IMR-90 (cell line): Measurements from ENCODE around the gene ASPA. TPM values are rescaled to one million over a fixed set of nuclear protein-coding genes. Genes with fewer than 3 reads are reported as not detected.
A peak's percentile ranks its signal among the peaks of the same experiment; 100 is the strongest.

Experiments
- ATAC-seq: fragments of 200-7000 bp; cut with Tn5 transposase; 2 replicates; pipeline ENCODE4 v1.9.1; 2020; ENCODE audit warnings: low read depth, mild to moderate bottlenecking, moderate library complexity
- BruUV-seq: library from RNA; stranded (reverse); fragments of 400-500 nt; replicated peaks from 2 replicates; lab custom pipeline; 2021; lab: Mats Ljungman, UMichigan
- CTCF ChIA-PET: fragments of 300-600 bp; formaldehyde crosslinking; extraction: SDS; loops from one replicate; lab custom pipeline; 2021; ENCODE audit warnings: antibody characterized with exemption; lab: Yijun Ruan, JAX
- POLR2A ChIA-PET: fragments of 300-600 bp; sonication (Branson Sonifier 250); formaldehyde crosslinking; loops from one replicate; lab custom pipeline; 2022; ENCODE audit warnings: antibody characterized with exemption; ENCODE audit not compliant: unreplicated experiment; lab: Charles Lee
- DNase-seq: peaks from one replicate; pipeline ENCODE4 v3.0.0; 2013
- H2AFZ ChIP-seq: replicated peaks from 2 replicates; pipeline ENCODE3; 2013; ENCODE audit warnings: low read length, mild to moderate bottlenecking; ENCODE audit not compliant: poor library complexity
- H2AK5ac ChIP-seq: 2 replicates; pipeline ENCODE4 v1.6.1; 2013; ENCODE audit warnings: low read depth, low read length, inconsistent platforms
- H2AK9ac ChIP-seq: replicated peaks from 2 replicates; pipeline ENCODE3; 2013; ENCODE audit warnings: mild to moderate bottlenecking, low read depth, low read length, moderate library complexity; ENCODE audit not compliant: poor library complexity
- H2BK120ac ChIP-seq: 2 replicates; pipeline ENCODE4 v1.6.1; 2013; ENCODE audit warnings: low read depth, low read length, inconsistent platforms
- H2BK15ac ChIP-seq: 3 replicates; pipeline ENCODE4 v1.6.1; 2013; ENCODE audit warnings: low read depth, low read length, inconsistent platforms
- H2BK20ac ChIP-seq: 2 replicates; pipeline ENCODE4 v1.6.1; 2013; ENCODE audit warnings: low read depth, mild to moderate bottlenecking, inconsistent platforms, low read length, moderate library complexity
- H2BK5ac ChIP-seq: 2 replicates; pipeline ENCODE4 v1.6.1; 2013; ENCODE audit warnings: mild to moderate bottlenecking, low read depth, low read length, inconsistent platforms; ENCODE audit not compliant: poor library complexity, severe bottlenecking
- H3K14ac ChIP-seq: replicated peaks from 2 replicates; pipeline ENCODE4 v1.6.1; 2013; ENCODE audit warnings: low read depth, low read length, inconsistent platforms
- H3K18ac ChIP-seq: 2 replicates; pipeline ENCODE4 v1.6.1; 2013; ENCODE audit warnings: low read depth, low read length, control low read depth
- H3K23ac ChIP-seq: 2 replicates; pipeline ENCODE4 v1.6.1; 2013; ENCODE audit warnings: low read depth, low read length, inconsistent platforms
- H3K27ac ChIP-seq: 2 replicates; pipeline ENCODE4 v1.5.1; 2013; ENCODE audit warnings: mild to moderate bottlenecking, control low read depth, low read length; ENCODE audit not compliant: insufficient read depth
- H3K27me3 ChIP-seq: 2 replicates; pipeline ENCODE4 v1.6.1; 2013; ENCODE audit warnings: low read length; ENCODE audit not compliant: control insufficient read depth, insufficient read depth
- H3K36me3 ChIP-seq: 2 replicates; pipeline ENCODE4 v1.6.1; 2013; ENCODE audit warnings: low read length, mixed read lengths; ENCODE audit not compliant: control insufficient read depth, insufficient read depth
- H3K4ac ChIP-seq: 2 replicates; pipeline ENCODE4 v1.6.1; 2013; ENCODE audit warnings: low read depth, low read length, inconsistent platforms
- H3K4me1 ChIP-seq: 2 replicates; pipeline ENCODE4 v1.6.1; 2013; ENCODE audit warnings: low read length, mixed read lengths; ENCODE audit not compliant: control insufficient read depth, insufficient read depth
- H3K4me2 ChIP-seq: 2 replicates; pipeline ENCODE4 v1.6.1; 2013; ENCODE audit warnings: low read depth, mild to moderate bottlenecking, control low read depth, low read length, moderate library complexity
- H3K4me3 ChIP-seq: 2 replicates; pipeline ENCODE4 v1.5.1; 2013; ENCODE audit warnings: low read depth, mild to moderate bottlenecking, control low read depth, low read length, moderate library complexity; ENCODE audit not compliant: insufficient read depth
- H3K56ac ChIP-seq: 2 replicates; pipeline ENCODE4 v1.6.1; 2013; ENCODE audit warnings: low read length, inconsistent platforms; ENCODE audit not compliant: insufficient read depth; ENCODE audit errors: extremely low read depth
- H3K79me1 ChIP-seq, 2 experiments: 2 replicates each; pipeline ENCODE4 v1.6.1; 2013; ENCODE audit warnings: low read length in 2 of 2, inconsistent platforms in 1 of 2, low read depth in 1 of 2
- H3K9ac ChIP-seq: 2 replicates; pipeline ENCODE4 v1.6.1; 2013; ENCODE audit warnings: low read depth, low read length, control low read depth
- H3K9me1 ChIP-seq: 2 replicates; pipeline ENCODE4 v1.6.1; 2013; ENCODE audit warnings: low read length, inconsistent platforms; ENCODE audit not compliant: insufficient read depth
- H3K9me3 ChIP-seq: 2 replicates; pipeline ENCODE4 v1.6.1; 2013; ENCODE audit warnings: low read length; ENCODE audit not compliant: control insufficient read depth, insufficient read depth
- H4K20me1 ChIP-seq: 2 replicates; pipeline ENCODE4 v1.6.1; 2013; ENCODE audit warnings: low read length, inconsistent platforms; ENCODE audit not compliant: insufficient read depth
- H4K5ac ChIP-seq: 2 replicates; pipeline ENCODE4 v1.6.1; 2013; ENCODE audit warnings: mild to moderate bottlenecking, low read depth, low read length, control low read depth
- H4K8ac ChIP-seq, 2 experiments: 2 replicates each; pipeline ENCODE4 v1.6.1; 2013; ENCODE audit warnings: low read depth in 2 of 2, low read length in 2 of 2, control low read depth in 1 of 2, inconsistent platforms in 1 of 2
- H4K91ac ChIP-seq: 2 replicates; pipeline ENCODE4 v1.6.1; 2013; ENCODE audit warnings: low read depth, low read length, inconsistent platforms; ENCODE audit not compliant: insufficient read depth
- CEBPB ChIP-seq: IDR thresholded peaks from 2 replicates; pipeline ENCODE4 v1.6.1; 2012; ENCODE audit warnings: low read depth, low read length, improper control_type of control experiment
- MAFK ChIP-seq: IDR thresholded peaks from 2 replicates; pipeline ENCODE4 v1.6.1; 2012; ENCODE audit warnings: low read depth, low read length, improper control_type of control experiment
- MAZ ChIP-seq: IDR thresholded peaks from 2 replicates; pipeline ENCODE4 v1.6.1; 2012; ENCODE audit warnings: low read depth, mild to moderate bottlenecking, low read length, improper control_type of control experiment, moderate library complexity, borderline replicate concordance
- RAD21 ChIP-seq: IDR thresholded peaks from 2 replicates; pipeline ENCODE4 v1.6.1; 2012; ENCODE audit warnings: low read length, improper control_type of control experiment
- WGBS, 2 experiments: methylation state at CpG; one replicate each; pipeline versions ENCODE4 v1.1.5 to v1.1.7; 2013; ENCODE audit warnings: missing lambda C conversion rate in 2 of 2; ENCODE audit not compliant: insufficient read length in 1 of 2; ENCODE audit errors: extremely low coverage in 2 of 2; 5-methylcytosine and 5-hydroxymethylcytosine counted together
- dilution Hi-C: fragments of 300-500 bp; cut with HindIII; formaldehyde crosslinking; loops from one replicate; pipeline ENCODE4 v1.14.3; 2018; ENCODE audit warnings: low sequenced_read_pairs; ENCODE audit not compliant: unreplicated experiment
- in situ Hi-C: fragments of 300-500 bp; cut with MboI; formaldehyde crosslinking; loops from 3 replicates; pipeline ENCODE4 v1.14.3; 2019; ENCODE audit warnings: low sequenced_read_pairs, inconsistent platforms, mixed read lengths
- intact Hi-C: fragments of 100-400 bp; cut with micrococcal nuclease; formaldehyde crosslinking; loops from 2 replicates; pipeline ENCODE4 v1.10.0; 2022
- polyA plus RNA-seq, 3 experiments: library from polyadenylated mRNA; depleted of rRNA; stranded (reverse); fragments of >200 nt; gene quantifications; 2 replicates each; pipeline ENCODE4 v1.2.3, GENCODE V29; 2012; ENCODE audit warnings: low replicate concordance in 1 of 3
- total RNA-seq: library from RNA; depleted of rRNA; stranded (reverse); fragments of >200 nt; gene quantifications from 2 replicates; pipeline ENCODE4 v1.2.3, GENCODE V29; 2012

ASPA gene
- total and polyA plus RNA-seq, 2 of the 4 experiments (the other 2 are of a cell fraction), result 0.02 TPM; not detected in 1

- DNase-seq (no peak), ATAC-seq (no peak)
- ChIA-PET CTCF (no interaction called here), POLR2A (no interaction called here)
- Histone ChIP-seq H3K36me3 (no peaks in the 10 kb centered on the region), H2BK5ac (no peak overlapping the region), H3K9me1 (no peaks in the 10 kb centered on the region), H3K79me1 (no peaks in the 10 kb centered on the region), H2BK120ac (no peak overlapping the region), H2AFZ (no peak overlapping the region), H2BK15ac (no peak overlapping the region), H4K5ac (no peak overlapping the region), H3K27me3 (no peaks in the 10 kb centered on the region), H3K56ac (no peak overlapping the region), H3K4me2 (no peak overlapping the region), H3K9me3 (peaks cover 3% of the 10 kb centered on the region; the same call in 1 of the 2 replicates), H3K23ac (no peak overlapping the region), H4K20me1 (no peaks in the 10 kb centered on the region), H3K4me1 (no peaks in the 10 kb centered on the region), H2BK20ac (no peak overlapping the region), H2AK5ac (no peak overlapping the region), H3K4ac (no peak overlapping the region), H4K8ac (no peak overlapping the region), H3K18ac (no peak overlapping the region), H3K9ac (no peak overlapping the region), H2AK9ac (no peak overlapping the region), H3K4me3 (no peak overlapping the region), H3K14ac (no peak overlapping the region), H3K27ac (no peak overlapping the region), H4K91ac (no peak overlapping the region)
- no CpG with 5 or more reads among the region's 3 CpGs for WGBS, 2 experiments
- dilution Hi-C loops (no loop called here), in situ Hi-C loops (no loop called here), intact Hi-C loops (no loop called here)
- TF ChIP-seq RAD21 (no peak), MAZ (no peak), MAFK (peak; percentile 45; the same call in 1 of the 2 replicates), CEBPB (no peak)
- BruUV-seq, result no TSS peak
Measured at GRCh38 chr17:3474212-3474611, 1.6 kb upstream of the ASPA start.
